K562 (cell line): Measurements from ENCODE around the gene GMDS. TPM values are rescaled to one million over a fixed set of nuclear protein-coding genes. Genes with fewer than 3 reads are reported as not detected.

Source experiments
- ATAC-seq: fragments of 200-7000 bp; cut with Tn5 transposase; 3 replicates; pipeline ENCODE4 v1.9.1; 2020; ENCODE audit warnings: moderate library complexity
- BruUV-seq: library from RNA; stranded (reverse); fragments of 400-500 nt; replicated peaks from 2 replicates; lab custom pipeline; 2021; lab: Mats Ljungman, UMichigan
- CTCF ChIA-PET: fragments of 300-600 bp; formaldehyde crosslinking; extraction: SDS; loops from one replicate; lab custom pipeline; 2021; ENCODE audit warnings: low intra/inter-chr PET ratio; lab: Yijun Ruan, JAX
- POLR2A ChIA-PET: fragments of 300-600, 350-650 bp; sonication (Branson Sonifier 250); formaldehyde crosslinking; extraction: SDS; loops from one replicate; lab custom pipeline; 2021; ENCODE audit warnings: antibody characterized with exemption, inconsistent platforms; lab: Yijun Ruan, JAX
- DNase-seq, 4 experiments: peaks; one replicate each; pipeline versions ENCODE4 v3.0.0 to v3.0.0-alpha.2; 2011 to 2018; ENCODE audit warnings: low spot score in 3 of 4, mixed read lengths in 3 of 4; ENCODE audit errors: extremely low read depth in 1 of 4
- FAIRE-seq: peaks from 2 replicates; lab custom pipeline; 2011; peaks lifted over from hg19 to GRCh38; lab: Jason Lieb, UNC
- H2AFZ ChIP-seq: 2 replicates; pipeline ENCODE4 v1.6.0; 2011; ENCODE audit warnings: low read depth, low read length, control low read depth, inconsistent platforms
- H3K27ac ChIP-seq: fragments of 200-600 bp; 3 replicates; pipeline ENCODE4 v1.8.0; 2011; ENCODE audit warnings: low read depth, mild to moderate bottlenecking, control low read depth, inconsistent platforms, low read length, moderate library complexity, mixed read lengths; ENCODE audit errors: extremely low read depth
- H3K27me3 ChIP-seq, 2 experiments: fragments of 300-600 bp in 1 of 2; 2 replicates in 1 of 2; 3 replicates in 1 of 2; pipeline versions ENCODE4 v1.6.0 to v1.8.0; 2011; ENCODE audit warnings: inconsistent platforms in 2 of 2, low read length in 2 of 2, mild to moderate bottlenecking in 1 of 2, mixed read lengths in 1 of 2, moderate library complexity in 1 of 2; ENCODE audit not compliant: control insufficient read depth in 2 of 2, insufficient read depth in 2 of 2
- H3K36me3 ChIP-seq: fragments of 300-600 bp; 3 replicates; pipeline ENCODE4 v1.8.0; 2011; ENCODE audit warnings: mild to moderate bottlenecking, low read length, inconsistent platforms; ENCODE audit not compliant: control insufficient read depth, insufficient read depth
- H3K4me1 ChIP-seq, 2 experiments: fragments of 200-600 bp in 1 of 2; replicated peaks in 1 of 2; 2 replicates in 1 of 2; 3 replicates in 1 of 2; pipeline versions ENCODE4 v1.5.1 to v1.8.0; 2011; ENCODE audit warnings: inconsistent platforms in 2 of 2, low read length in 2 of 2, mild to moderate bottlenecking in 1 of 2, mixed read lengths in 1 of 2, moderate library complexity in 1 of 2; ENCODE audit not compliant: control insufficient read depth in 2 of 2, insufficient read depth in 2 of 2
- H3K4me2 ChIP-seq: 2 replicates; pipeline ENCODE4 v1.6.1; 2011; ENCODE audit warnings: low read length, control low read depth, inconsistent platforms, mixed read lengths; ENCODE audit not compliant: insufficient read depth
- H3K4me3 ChIP-seq: fragments of 200-600 bp; sonication (generic), shearing (Covaris generic); 2 replicates; pipeline ENCODE4 v1.5.1; 2016; ENCODE audit warnings: control low read depth, inconsistent platforms
- H3K79me2 ChIP-seq: fragments of 200-600 bp; 3 replicates; pipeline ENCODE4 v1.8.0; 2011; ENCODE audit warnings: low read length, inconsistent platforms; ENCODE audit not compliant: control insufficient read depth, insufficient read depth
- H3K9ac ChIP-seq, 2 experiments: 2 replicates each; pipeline versions ENCODE4 v1.6.0 to v1.6.1; 2011; ENCODE audit warnings: low read depth in 2 of 2, low read length in 2 of 2, control low read depth in 1 of 2, inconsistent platforms in 1 of 2, mild to moderate bottlenecking in 1 of 2, mixed read lengths in 1 of 2; ENCODE audit not compliant: insufficient read depth in 1 of 2
- H3K9me1 ChIP-seq: one replicate; pipeline ENCODE4 v1.6.0; 2011; ENCODE audit warnings: inconsistent platforms, mild to moderate bottlenecking, low read length, moderate library complexity; ENCODE audit not compliant: control insufficient read depth, insufficient read depth
- H3K9me3 ChIP-seq: replicated peaks from 2 replicates; pipeline ENCODE4 v1.5.1; 2011; ENCODE audit warnings: low read depth, low read length, inconsistent platforms; ENCODE audit not compliant: control insufficient read depth, insufficient read depth
- H4K20me1 ChIP-seq: replicated peaks from 2 replicates; pipeline ENCODE4 v1.6.1; 2011; ENCODE audit warnings: low read length, inconsistent platforms, mixed read lengths; ENCODE audit not compliant: control insufficient read depth, insufficient read depth
- KLF6 ChIP-seq: fragments of 250-450 bp; sonication (Bioruptor Pico); IDR thresholded peaks from 2 replicates; pipeline ENCODE4 v1.4.0; 2020; ENCODE audit warnings: mild to moderate bottlenecking, moderate library complexity, borderline replicate concordance
- NFXL1 ChIP-seq: fragments of 450-650 bp; formaldehyde crosslinking; IDR thresholded peaks from 2 replicates; pipeline ENCODE4 v1.4.0; 2021; ENCODE audit warnings: mild to moderate bottlenecking
- RHOXF2B ChIP-seq: fragments of 250-450 bp; sonication (Bioruptor Pico); conservative IDR thresholded peaks from 2 replicates; pipeline ENCODE4 v1.5.1; 2021
- SIN3A ChIP-seq, 2 experiments: fragments of 150-350 bp in 1 of 2; IDR thresholded peaks; 2 replicates each; pipeline ENCODE4 v1.6.1; 2011 to 2016; ENCODE audit warnings: borderline replicate concordance in 2 of 2, low read depth in 2 of 2, low read length in 2 of 2, mild to moderate bottlenecking in 2 of 2, moderate library complexity in 2 of 2; ENCODE audit not compliant: control insufficient read depth in 1 of 2
- TRIM24 ChIP-seq, 2 experiments: fragments of 450-650 bp; IDR thresholded peaks; 2 replicates each; pipeline ENCODE4 v1.6.1; 2016
- ZNF717 ChIP-seq: fragments of 250-450 bp; sonication (Bioruptor Pico); IDR thresholded peaks from 2 replicates; pipeline ENCODE4 v1.5.0; 2021
- WGBS: fragments of 100-300 bp; shearing (Covaris generic); methylation state at CpG from one replicate; pipeline ENCODE4 v1.1.6; 2016; ENCODE audit warnings: low coverage, mixed read lengths; ENCODE audit not compliant: insufficient coverage; ENCODE audit errors: missing lambda C conversion rate; 5-methylcytosine and 5-hydroxymethylcytosine counted together
- in situ Hi-C: fragments of 300-500 bp; cut with MboI; formaldehyde crosslinking; loops from 4 replicates; pipeline ENCODE4 v1.15.0; 2018; ENCODE audit warnings: inconsistent platforms, mixed read lengths
- intact Hi-C: fragments of 100-400 bp; cut with micrococcal nuclease; formaldehyde crosslinking; loops from 2 replicates; pipeline ENCODE4 v1.14.2; 2022
- polyA plus RNA-seq, 8 experiments: library from polyadenylated mRNA; depleted of rRNA in 4 of 8; stranded (reverse) in 5 of 8; unstranded in 3 of 8; fragments of >200 nt; fragmentation: Nextera tagmentation in 2 of 8; fragmentation: Illumina TruSeq in 1 of 8; extraction: Ambion mirVana in 2 of 8; extraction: Trizol in 1 of 8; gene quantifications; 2 replicates each; pipeline versions ENCODE4 v1.2.1 to v1.2.3, GENCODE V29; 2011 to 2014; ENCODE audit warnings: inconsistent platforms in 1 of 8, missing spikeins in 1 of 8
- total RNA-seq, 7 experiments: library from RNA; depleted of rRNA in 6 of 7; stranded (reverse); fragments of >200 nt in 6 of 7; fragmentation: Illumina TruSeq in 2 of 7; extraction: Trizol in 2 of 7; gene quantifications; 2 replicates each; pipeline versions ENCODE4 v1.2.1 to v1.2.3, GENCODE V29; 2011 to 2021; ENCODE audit warnings: low replicate concordance in 1 of 7

GMDS gene
- total and polyA plus RNA-seq, 9 of the 15 experiments (the other 6 are each of a cell fraction or from before 2014, with no cell fraction given): 0.48 to 31.8 (median 13.4) TPM

GRCh38 chr6:2144210-2144609, 101.2 kb downstream of the GMDS start:
- intact Hi-C loops (no loop called here), in situ Hi-C loops (no loop called here)
- no peak overlapping the region for H3K9ac ChIP-seq
- DNase-seq: no peak
- H3K27me3 ChIP-seq: peaks cover 6 to 28% of the 10 kb centered on the region in 2 experiments; a peak in 4 of 5 replicates
- no peaks in the 10 kb centered on the region for H3K79me2 ChIP-seq
- POLR2A ChIA-PET: no interaction called here
- no peak overlapping the region for H2AFZ ChIP-seq
- no peak overlapping the region for H3K4me2 ChIP-seq
- H4K20me1 ChIP-seq: peaks cover 8% of the 10 kb centered on the region; the same call in 1 of the 2 replicates
- no peaks in the 10 kb centered on the region for H3K9me1 ChIP-seq
- 10% methylated on average over 4 of the region's 4 CpGs for WGBS
- no peak for ATAC-seq
- no peak for TF ChIP-seq SIN3A (IDR thresholded peaks at IDR 0.05; ENCODE audit: borderline replicate concordance in 2 of 2, control insufficient read depth in 1 of 2, low read depth in 2 of 2, low read length in 2 of 2)
- no peak for TF ChIP-seq RHOXF2B (CRISPR knock-in tag)
- no peak for TF ChIP-seq TRIM24 (IDR thresholded peaks at IDR 0.05)
- no peak for TF ChIP-seq NFXL1 (CRISPR knock-in tag)
- TF ChIP-seq ZNF717 (CRISPR knock-in tag): no peak
- no peak for TF ChIP-seq KLF6 (CRISPR knock-in tag)
- no peaks in the 10 kb centered on the region; a peak in 1 of 5 replicates for H3K4me1 ChIP-seq
- H3K9me3 ChIP-seq: no peaks in the 10 kb centered on the region
- CTCF ChIA-PET: no interaction called here
- no peak for FAIRE-seq
- H3K4me3 ChIP-seq: no peak overlapping the region
- no TSS peak for BruUV-seq
- H3K27ac ChIP-seq: no peak overlapping the region
- no peaks in the 10 kb centered on the region for H3K36me3 ChIP-seq
